ENCODE results near the gene SFTPB.

SFTPB gene

DNA sequence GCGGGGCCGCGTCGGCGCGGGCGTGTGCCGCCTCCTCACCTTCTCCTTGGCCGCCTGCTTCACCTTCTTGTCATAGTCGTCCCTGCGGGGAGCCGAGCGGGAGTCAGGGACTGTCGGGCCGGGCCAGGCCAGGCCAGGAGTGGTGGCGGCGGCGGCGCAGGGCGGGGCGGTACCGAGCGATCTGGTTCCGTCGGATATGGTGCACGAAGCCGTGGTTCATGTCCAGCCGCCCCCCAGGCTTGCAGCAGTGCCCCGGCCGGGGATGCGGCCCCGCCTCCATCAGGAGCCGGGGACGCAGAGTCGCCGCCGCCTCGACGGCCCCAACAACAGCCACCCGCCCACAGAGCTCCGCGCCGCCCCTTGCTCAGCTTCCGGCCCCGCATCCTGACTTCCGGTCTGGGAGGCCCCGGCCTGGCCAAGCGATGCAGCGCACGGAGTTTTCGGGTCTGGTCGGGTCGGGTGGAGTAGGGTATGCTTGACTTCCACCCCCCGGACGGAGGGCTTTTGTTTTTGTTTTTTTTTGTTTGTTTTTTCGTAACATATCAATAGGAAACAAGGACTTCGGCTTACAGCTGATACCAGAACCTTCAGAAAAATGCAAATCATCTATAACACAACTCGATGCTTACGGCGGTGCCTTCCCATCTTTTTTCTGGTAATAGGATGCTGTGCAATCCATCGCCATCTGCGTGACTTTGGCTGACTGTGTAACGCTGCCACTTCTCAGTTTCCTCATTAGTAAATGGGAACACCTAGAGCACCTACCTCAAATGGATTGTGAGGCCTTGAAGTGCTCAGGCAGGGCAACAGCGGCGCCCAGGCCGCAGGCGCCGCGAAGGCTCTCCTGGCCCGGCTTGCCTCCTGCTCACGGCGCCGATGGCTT lies 56.1 kb downstream of the SFTPB start, which contains the start of gene C2orf68:
Gene C2orf68 (minus strand): TSS at position 362 of the 883 bp plus-strand sequence. CDS start 82 bp downstream, at position 280.
- peak; percentile 74 for DNase-seq (ENCODE audit: low read depth)

DNA sequence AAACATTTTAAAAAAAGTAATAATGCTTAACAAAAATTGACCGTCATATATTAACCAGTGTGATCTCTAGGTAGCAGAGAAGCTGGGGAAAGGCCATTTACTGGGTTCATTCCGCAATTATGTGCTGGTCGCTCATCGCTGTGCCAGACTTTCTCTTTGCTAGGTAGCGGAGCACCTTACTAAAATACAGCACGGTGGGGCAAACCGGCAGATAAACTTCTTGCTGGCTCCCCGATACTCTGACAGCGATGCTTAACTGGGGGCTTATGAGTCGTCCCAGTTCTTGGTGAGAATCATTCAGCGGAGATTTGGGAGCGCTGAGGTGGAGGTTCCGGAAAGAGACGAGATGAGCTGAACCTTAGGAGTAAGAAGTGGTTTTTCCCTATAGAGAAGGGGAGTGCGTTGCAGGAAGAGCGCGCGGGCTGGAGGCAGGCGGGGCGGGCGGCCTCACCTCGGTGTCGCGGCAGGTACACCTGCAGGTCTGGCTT lies 56.7 kb downstream of the SFTPB start:
- no peak for DNase-seq (ENCODE audit: low read depth)
